NCI-H2107 treated with DMSO at 0.1 percent for 48 hours (cell line): ENCODE results near the gene FPGT.
"Not testable (repeated sequence)": the region's sequence is repeated elsewhere in the genome, so short reads cannot be mapped to it uniquely, and the experiment has no call there.

ENCODE experiments used
- DNase-seq: peaks from one replicate; lab custom pipeline; 2025; ENCODE audit not compliant: unreplicated experiment; lab: John Stamatoyannopoulos, UW

FPGT gene

DNA sequence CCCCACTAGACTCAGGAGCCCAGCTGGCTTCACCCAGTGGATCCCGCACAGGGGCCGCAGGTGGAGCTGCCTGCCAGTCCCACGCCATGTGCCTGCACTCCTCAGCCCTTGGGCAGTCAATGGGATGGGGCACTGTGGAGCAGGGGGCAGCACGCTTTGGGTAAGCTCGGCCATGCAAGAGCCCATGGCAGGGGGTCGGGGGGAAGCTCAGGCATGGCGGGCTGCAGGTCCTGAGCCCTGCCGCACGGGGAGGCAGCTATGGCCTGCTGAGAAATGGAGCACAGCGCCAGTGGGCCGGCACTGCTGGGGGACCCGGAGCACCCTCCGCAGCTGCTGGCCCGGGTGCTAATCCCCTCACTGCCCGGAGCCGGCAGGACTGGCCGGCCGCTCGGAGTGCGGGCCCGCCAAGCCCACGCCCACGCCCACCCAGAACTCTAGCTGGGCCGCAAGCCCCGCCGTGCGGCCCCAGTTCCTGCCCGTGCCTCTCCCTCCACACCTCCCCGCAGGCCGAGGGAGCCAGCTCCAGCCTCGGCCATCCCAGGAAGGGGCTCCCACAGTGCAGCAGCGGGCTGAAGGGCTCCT is 55.3 kb downstream of the FPGT start:
- not testable (repeated sequence) for DNase-seq
